Measurements from ENCODE around the gene AKR1D1.

The AKR1D1 gene

GRCh38 chr7:138167222-138167621 lies 91.0 kb downstream of the AKR1D1 start:
- DNase-seq (ENCODE audit: low read depth), result no peak

GRCh38 chr7:138167869-138168296 lies 91.6 kb downstream of the AKR1D1 start:
- DNase-seq (ENCODE audit: low read depth), result no peak

Measured in HS-5 (cell line).